Right lobe of liver (tissue), 6 donors: ENCODE measurements around the gene EYA2. TPM values are rescaled to one million over a fixed set of nuclear protein-coding genes. Genes with fewer than 3 reads are reported as not detected.

Source experiments
- ATAC-seq, 4 donors: fragments of 200-7000 bp; cut with Tn5 transposase; one replicate each; pipeline ENCODE4 v1.9.1; 2020; ENCODE audit warnings: mild to moderate bottlenecking in 4 of 4, moderate library complexity in 4 of 4
- DNase-seq, 3 donors: peaks; one replicate each; pipeline ENCODE4 v3.0.0-alpha.2; 2020
- H3K27ac ChIP-seq, 3 donors: fragments of 200-600 bp; one replicate each; pipeline ENCODE4 v1.8.0; 2022
- H3K27me3 ChIP-seq, 2 donors: fragments of 200-600 bp; one replicate each; pipeline ENCODE4 v1.8.0; 2022
- H3K36me3 ChIP-seq, 4 donors: fragments of 200-600 bp; sonication (generic) in 1 of 4; one replicate each; pipeline versions ENCODE4 v1.5.1 to v1.8.0; 2017 to 2022; ENCODE audit warnings: control low read depth in 1 of 4
- H3K4me1 ChIP-seq, 4 donors: fragments of 200-600 bp; sonication (generic) in 1 of 4; one replicate each; pipeline versions ENCODE4 v1.5.1 to v1.8.0; 2017 to 2022; ENCODE audit warnings: control low read depth in 1 of 4
- H3K4me3 ChIP-seq, 3 donors: fragments of 200-600 bp; one replicate each; pipeline ENCODE4 v1.8.0; 2022
- H3K9me3 ChIP-seq, 4 donors: fragments of 200-600 bp; sonication (generic) in 1 of 4; one replicate each; pipeline versions ENCODE4 v1.5.1 to v1.8.0; 2017 to 2022; ENCODE audit warnings: control low read depth in 1 of 4
- CTCF ChIP-seq, 4 donors: fragments of 200-600 bp in 3 of 4; fragments of 450-650 bp in 1 of 4; IDR thresholded peaks; one replicate each; pipeline versions ENCODE4 v1.5.1 to v1.8.0; 2016 to 2022; ENCODE audit warnings: antibody characterized with exemption in 4 of 4, mild to moderate bottlenecking in 2 of 4
- POLR2A ChIP-seq: fragments of 450-650 bp; IDR thresholded peaks from one replicate; pipeline ENCODE4 v1.6.1; 2017; ENCODE audit warnings: antibody characterized with exemption, mild to moderate bottlenecking
- WGBS: methylation state at CpG from one replicate; pipeline ENCODE4 v1.1.6; 2018; ENCODE audit warnings: low coverage, low lambda C conversion rate; ENCODE audit not compliant: insufficient coverage; ENCODE audit errors: missing lambda C conversion rate; 5-methylcytosine and 5-hydroxymethylcytosine counted together
- intact Hi-C, 2 donors: fragments of 100-400 bp; cut with DNase I; formaldehyde crosslinking; loops; one replicate each; pipeline versions ENCODE4 v1.11.2 to v1.14.1; 2022
- total RNA-seq, 6 experiments: library from RNA; depleted of rRNA in 2 of 6; stranded (reverse); fragments of >200 nt in 2 of 6; fragmentation: NEBNext Ultra II Directional in 3 of 6; extraction: Animal tissue kit (Norgen Biotek cat#: 25700) in 3 of 6; gene quantifications; one replicate each; pipeline versions ENCODE4 v1.1.0 to v1.2.4, GENCODE V29; 2016 to 2023
- donor health status: DM: no; HTN: yes; CAD: no.
- donor health status: DM: no; HTN: no; CAD: no.
- donor health status: DM: no; HTN: no; CAD: no.
- donor health status: DM: no; HTN: yes; CAD: no.
- donor health status: DM: no; HTN: yes; CAD: no.

The EYA2 gene
- total RNA-seq, 6 experiments from 2014 or later: 0.12 to 3.0 (median 0.49) TPM

- intact Hi-C loops: no loop called here
- no peaks in the 10 kb centered on the region for H3K4me1 ChIP-seq
- TF ChIP-seq POLR2A (no peak), CTCF (IDR thresholded peaks at IDR 0.05) (no peak)
- ATAC-seq (no peak), DNase-seq (no peak)
- H3K9me3 ChIP-seq: no peaks in the 10 kb centered on the region
- H3K27ac ChIP-seq: no peak overlapping the region
- 85% methylated on average over 7 of the region's 7 CpGs for WGBS
- no peaks in the 10 kb centered on the region for H3K27me3 ChIP-seq
- no peak overlapping the region for H3K4me3 ChIP-seq
- no peaks in the 10 kb centered on the region for H3K36me3 ChIP-seq
Measured at GRCh38 chr20:47160240-47160639, 265.6 kb downstream of the EYA2 start.

GRCh38 chr20:47160992-47161391 lies 266.3 kb downstream of the EYA2 start:
- ATAC-seq (no peak), DNase-seq (no peak)
- intact Hi-C loops: no loop called here
- Histone ChIP-seq H3K27ac (no peak overlapping the region), H3K4me1 (no peaks in the 10 kb centered on the region), H3K4me3 (no peak overlapping the region), H3K36me3 (no peaks in the 10 kb centered on the region), H3K27me3 (no peaks in the 10 kb centered on the region), H3K9me3 (no peaks in the 10 kb centered on the region)
- 30% methylated on average over 1 of the region's 14 CpGs for WGBS
- TF ChIP-seq POLR2A (no peak), CTCF (IDR thresholded peaks at IDR 0.05) (no peak)

- intact Hi-C loops: no loop called here
- ATAC-seq (no peak), DNase-seq (no peak)
- TF ChIP-seq POLR2A: no peak
- TF ChIP-seq CTCF (IDR thresholded peaks at IDR 0.05): no peak
- H3K4me3 ChIP-seq: no peak overlapping the region
- no peaks in the 10 kb centered on the region for H3K27me3 ChIP-seq
- no peaks in the 10 kb centered on the region for H3K4me1 ChIP-seq
- H3K36me3 ChIP-seq: no peaks in the 10 kb centered on the region
- H3K9me3 ChIP-seq: no peaks in the 10 kb centered on the region
- no peak overlapping the region for H3K27ac ChIP-seq
- WGBS: 75% methylated on average over 5 of the region's 10 CpGs
Measured at GRCh38 chr20:47161411-47161810, 266.8 kb downstream of the EYA2 start.

- WGBS: 86% methylated on average over 5 of the region's 13 CpGs
- Histone ChIP-seq H3K27ac (no peak overlapping the region), H3K9me3 (no peaks in the 10 kb centered on the region), H3K36me3 (no peaks in the 10 kb centered on the region), H3K4me1 (no peaks in the 10 kb centered on the region), H3K27me3 (no peaks in the 10 kb centered on the region), H3K4me3 (no peak overlapping the region)
- TF ChIP-seq CTCF (IDR thresholded peaks at IDR 0.05) (no peak), POLR2A (no peak)
- DNase-seq (no peak), ATAC-seq (no peak)
- intact Hi-C loops: no loop called here
Measured at GRCh38 chr20:47164140-47164539, 269.5 kb downstream of the EYA2 start.

- no peak for ATAC-seq
- H3K4me1 ChIP-seq: no peaks in the 10 kb centered on the region
- TF ChIP-seq POLR2A: no peak
- TF ChIP-seq CTCF (IDR thresholded peaks at IDR 0.05): no peak
- H3K4me3 ChIP-seq: no peak overlapping the region
- no peaks in the 10 kb centered on the region for H3K36me3 ChIP-seq
- intact Hi-C loops: no loop called here
- H3K9me3 ChIP-seq: no peaks in the 10 kb centered on the region
- no peaks in the 10 kb centered on the region for H3K27me3 ChIP-seq
- WGBS: 100% methylated on average over 1 of the region's 4 CpGs
- H3K27ac ChIP-seq: no peak overlapping the region
- DNase-seq: no peak
Measured at GRCh38 chr20:47165376-47165865, 270.8 kb downstream of the EYA2 start.
